HCT116 (cell line): ENCODE results near the gene FADS6. TPM values are rescaled to one million over a fixed set of nuclear protein-coding genes. Genes with fewer than 3 reads are reported as not detected.
A peak's percentile ranks its signal among the peaks of the same experiment; 100 is the strongest.

Experiments used
- ATAC-seq: fragments of 200-7000 bp; cut with Tn5 transposase; 2 replicates; pipeline ENCODE4 v1.9.1; 2020; ENCODE audit warnings: mild to moderate bottlenecking, moderate library complexity
- BruUV-seq: library from RNA; stranded (reverse); fragments of 400-500 nt; replicated peaks from 2 replicates; lab custom pipeline; 2021; lab: Mats Ljungman, UMichigan
- CTCF ChIA-PET: fragments of 300-600 bp; sonication (Branson Sonifier 250); formaldehyde crosslinking; loops from one replicate; lab custom pipeline; 2021; ENCODE audit warnings: antibody characterized with exemption; lab: Charles Lee
- POLR2A ChIA-PET: fragments of 300-600, 350-600 bp; sonication (Branson Sonifier 250); formaldehyde crosslinking; loops from one replicate; lab custom pipeline; 2021; ENCODE audit warnings: antibody characterized with exemption; lab: Charles Lee
- RAD21 ChIA-PET, 2 experiments: fragments of 300-600 bp; sonication (Branson Sonifier 250); formaldehyde crosslinking; loops; one replicate each; lab custom pipeline; 2023; ENCODE audit warnings: low total read pairs in 2 of 2; ENCODE audit not compliant: uncharacterized antibody in 2 of 2, unreplicated experiment in 2 of 2, low non-redundant PET in 1 of 2; lab: Charles Lee
- DNase-seq: peaks from one replicate; pipeline ENCODE4 v3.0.0-alpha.2; 2010; ENCODE audit warnings: low read depth, low spot score
- H2AFZ ChIP-seq: fragments of 200-600 bp; shearing (Covaris generic), sonication (generic); 2 replicates; pipeline ENCODE4 v1.6.1; 2017; ENCODE audit warnings: low read depth, mixed run types, mixed read lengths, antibody characterized with exemption, low read length; ENCODE audit not compliant: poor library complexity, severe bottlenecking
- H3K27ac ChIP-seq: 2 replicates; pipeline ENCODE4 v1.5.1; 2012; ENCODE audit warnings: low read depth, low read length
- H3K27me3 ChIP-seq: fragments of 200-600 bp; sonication (generic); 2 replicates; pipeline ENCODE4 v1.6.1; 2016; ENCODE audit warnings: mixed run types, low read length, mixed read lengths; ENCODE audit not compliant: insufficient read depth
- H3K36me3 ChIP-seq, 2 experiments: fragments of 200-500 bp in 1 of 2; fragments of 200-600 bp in 1 of 2; sonication (Bioruptor generic) in 1 of 2; sonication (generic) in 1 of 2; 2 replicates each; pipeline versions ENCODE4 v1.5.1 to v1.6.1; 2014 to 2016; ENCODE audit warnings: low read length in 2 of 2, inconsistent platforms in 1 of 2, mixed read lengths in 1 of 2, mixed run types in 1 of 2; ENCODE audit not compliant: insufficient read depth in 2 of 2, control insufficient read depth in 1 of 2
- H3K4me1 ChIP-seq, 2 experiments: fragments of 200-600 bp in 1 of 2; sonication (generic) in 1 of 2; 2 replicates each; pipeline versions ENCODE4 v1.5.1 to v1.6.1; 2012 to 2017; ENCODE audit warnings: low read length in 2 of 2, inconsistent platforms in 1 of 2, mild to moderate bottlenecking in 1 of 2, mixed read lengths in 1 of 2, mixed run types in 1 of 2, moderate library complexity in 1 of 2; ENCODE audit not compliant: insufficient read depth in 2 of 2, control insufficient read depth in 1 of 2
- H3K4me2 ChIP-seq: fragments of 200-600 bp; sonication (generic); 2 replicates; pipeline ENCODE4 v1.6.1; 2017; ENCODE audit warnings: mixed run types, low read length, mixed read lengths
- H3K4me3 ChIP-seq, 2 experiments: fragments of 200-600 bp in 1 of 2; sonication (generic) in 1 of 2; replicated peaks in 1 of 2; 2 replicates each; pipeline ENCODE4 v1.5.1; 2011 to 2016; ENCODE audit warnings: low read length in 2 of 2, control low read depth in 1 of 2, low read depth in 1 of 2, mild to moderate bottlenecking in 1 of 2, mixed read lengths in 1 of 2, mixed run types in 1 of 2
- H3K79me2 ChIP-seq: fragments of 200-600 bp; sonication (generic); 2 replicates; pipeline ENCODE4 v1.6.1; 2017; ENCODE audit warnings: mild to moderate bottlenecking, mixed run types, low read length, moderate library complexity, mixed read lengths; ENCODE audit not compliant: insufficient read depth
- H3K9ac ChIP-seq: fragments of 200-600 bp; sonication (generic); 2 replicates; pipeline ENCODE4 v1.6.1; 2016; ENCODE audit warnings: low read length, mixed read lengths
- H3K9me2 ChIP-seq: fragments of 200-600 bp; sonication (generic), shearing (Covaris generic); 2 replicates; pipeline ENCODE4 v1.6.1; 2017; ENCODE audit warnings: mixed run types, mild to moderate bottlenecking, moderate library complexity; ENCODE audit not compliant: insufficient read depth
- H3K9me3 ChIP-seq, 2 experiments: fragments of 200-500 bp in 1 of 2; fragments of 200-600 bp in 1 of 2; sonication (Bioruptor generic) in 1 of 2; sonication (generic) in 1 of 2; 2 replicates each; pipeline ENCODE4 v1.6.1; 2014 to 2017; ENCODE audit warnings: low read length in 2 of 2, mixed read lengths in 2 of 2, inconsistent platforms in 1 of 2, low read depth in 1 of 2, mild to moderate bottlenecking in 1 of 2, mixed run types in 1 of 2, moderate library complexity in 1 of 2; ENCODE audit not compliant: control insufficient read depth in 1 of 2, insufficient read depth in 1 of 2
- H4K20me1 ChIP-seq: fragments of 200-600 bp; sonication (generic), shearing (Covaris generic); 2 replicates; pipeline ENCODE4 v1.6.1; 2017; ENCODE audit warnings: mixed run types, mild to moderate bottlenecking, moderate library complexity; ENCODE audit not compliant: insufficient read depth
- CBX3 ChIP-seq: IDR thresholded peaks from 2 replicates; pipeline ENCODE4 v1.6.1; 2012; ENCODE audit warnings: low read depth
- EGR1 ChIP-seq: IDR thresholded peaks from 2 replicates; pipeline ENCODE4 v1.6.1; 2012; ENCODE audit warnings: low read depth
- ELF1 ChIP-seq: IDR thresholded peaks from 2 replicates; pipeline ENCODE4 v1.6.1; 2012; ENCODE audit warnings: low read depth, borderline replicate concordance
- FOSL1 ChIP-seq: IDR thresholded peaks from 2 replicates; pipeline ENCODE4 v1.6.1; 2012; ENCODE audit warnings: low read depth
- POLR2A ChIP-seq: IDR thresholded peaks from 2 replicates; pipeline ENCODE4 v1.7.0; 2011; ENCODE audit warnings: borderline replicate concordance; ENCODE audit not compliant: insufficient read depth, insufficient read length; ENCODE audit errors: extremely low read depth
- POLR2AphosphoS5 ChIP-seq: IDR thresholded peaks from 2 replicates; pipeline ENCODE4 v1.6.1; 2011; ENCODE audit warnings: mild to moderate bottlenecking, low read depth, low read length, moderate library complexity
- SRF ChIP-seq: IDR thresholded peaks from 2 replicates; pipeline ENCODE4 v1.6.1; 2012; ENCODE audit warnings: low read depth
- YY1 ChIP-seq: IDR thresholded peaks from 2 replicates; pipeline ENCODE4 v1.6.1; 2011; ENCODE audit warnings: low read length, low read depth, moderate library complexity, mild to moderate bottlenecking; ENCODE audit not compliant: insufficient replicate concordance; ENCODE audit errors: extremely low read depth
- intact Hi-C: fragments of 100-400 bp; cut with micrococcal nuclease; formaldehyde crosslinking; loops from 2 replicates; pipeline ENCODE4 v1.10.0; 2022
- total RNA-seq: library from RNA; stranded (reverse); gene quantifications from one replicate; pipeline ENCODE4 v1.2.1, GENCODE V29; 2021; ENCODE audit not compliant: unreplicated experiment
- TF ChIP-seq, protein P1 (sequence below): IDR thresholded peaks from 2 replicates; pipeline ENCODE4 v1.6.1; 2012
- TF ChIP-seq, protein P2 (sequence below): IDR thresholded peaks from 2 replicates; pipeline ENCODE4 v1.6.1; 2011; ENCODE audit warnings: mild to moderate bottlenecking, low read length, moderate library complexity; ENCODE audit not compliant: insufficient replicate concordance; ENCODE audit errors: extremely low read depth
- TF ChIP-seq, protein P3 (sequence below), 3 experiments: fragments of 200-600 bp in 1 of 3; sonication (generic) in 1 of 3; IDR thresholded peaks in 2 of 3; conservative IDR thresholded peaks in 1 of 3; 2 replicates each; pipeline ENCODE4 v1.5.1; 2012 to 2017; ENCODE audit warnings: low read depth in 2 of 3, low read length in 2 of 3, antibody characterized with exemption in 1 of 3, borderline replicate concordance in 1 of 3, control low read depth in 1 of 3, mild to moderate bottlenecking in 1 of 3, mixed read lengths in 1 of 3, mixed run types in 1 of 3, moderate library complexity in 1 of 3; ENCODE audit not compliant: insufficient read depth in 1 of 3

The FADS6 gene
- total RNA-seq, 1 experiment from 2014 or later, result not detected

DNA sequence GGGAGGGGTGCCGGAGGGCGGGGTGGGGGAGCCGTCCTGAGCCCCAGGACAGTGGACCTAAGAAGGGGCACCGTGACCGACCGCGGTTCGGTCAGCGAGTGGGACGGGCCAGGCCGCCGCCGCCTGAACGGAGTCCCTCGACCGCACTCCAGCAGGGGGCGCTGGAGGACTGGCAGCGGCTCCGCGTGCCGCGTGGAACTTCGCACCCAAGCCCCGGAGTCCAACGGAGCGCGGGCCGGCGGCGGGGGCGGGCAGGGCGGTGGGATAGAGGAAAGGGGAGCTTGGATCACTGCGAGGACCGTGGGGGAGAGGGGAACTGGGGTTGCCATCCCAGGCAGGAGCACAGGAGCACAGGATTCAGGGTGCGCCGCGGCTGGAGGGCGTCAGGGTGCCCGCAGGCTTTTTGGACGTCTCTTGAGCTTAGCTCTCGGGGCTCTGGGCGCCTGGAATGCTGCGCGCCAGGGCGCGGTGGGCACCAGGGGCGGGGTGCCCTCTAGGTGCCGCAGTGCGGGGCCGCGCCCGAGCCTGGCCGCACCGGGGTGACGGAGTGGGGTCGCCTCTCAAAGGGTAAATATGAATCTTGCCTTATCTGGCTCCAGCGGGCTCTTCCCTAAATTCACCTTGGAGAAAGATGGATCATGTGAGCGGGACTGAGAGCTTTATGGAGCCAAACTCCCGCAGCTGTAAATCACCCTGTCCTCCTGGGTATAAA is 30.3 kb upstream of the FADS6 start:
- H3K27me3 ChIP-seq, result peaks cover 4% of the 10 kb centered on the region; the same call in 1 of the 2 replicates
- H3K27ac ChIP-seq, result no peak overlapping the region
- peak overlapping the region; percentile 58 to 65 for H3K4me3 ChIP-seq
- peaks cover 0 to 2% of the 10 kb centered on the region in 2 experiments; a peak in 1 of 4 replicates for H3K36me3 ChIP-seq
- RAD21 ChIA-PET, result no interaction called here
- H4K20me1 ChIP-seq, result no peaks in the 10 kb centered on the region
- H3K9me3 ChIP-seq, result no peaks in the 10 kb centered on the region
- H3K79me2 ChIP-seq, result no peaks in the 10 kb centered on the region
- BruUV-seq, result no TSS peak
- TF ChIP-seq, protein P1, sequence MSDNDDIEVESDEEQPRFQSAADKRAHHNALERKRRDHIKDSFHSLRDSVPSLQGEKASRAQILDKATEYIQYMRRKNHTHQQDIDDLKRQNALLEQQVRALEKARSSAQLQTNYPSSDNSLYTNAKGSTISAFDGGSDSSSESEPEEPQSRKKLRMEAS, result peak; percentile 99
- TF ChIP-seq POLR2A, result no peak
- TF ChIP-seq YY1, result peak; percentile 19
- peak; percentile 22; the same call in 1 of the 2 replicates for TF ChIP-seq POLR2AphosphoS5
- no peak for TF ChIP-seq EGR1
- no peak for TF ChIP-seq SRF
- TF ChIP-seq, protein P2, sequence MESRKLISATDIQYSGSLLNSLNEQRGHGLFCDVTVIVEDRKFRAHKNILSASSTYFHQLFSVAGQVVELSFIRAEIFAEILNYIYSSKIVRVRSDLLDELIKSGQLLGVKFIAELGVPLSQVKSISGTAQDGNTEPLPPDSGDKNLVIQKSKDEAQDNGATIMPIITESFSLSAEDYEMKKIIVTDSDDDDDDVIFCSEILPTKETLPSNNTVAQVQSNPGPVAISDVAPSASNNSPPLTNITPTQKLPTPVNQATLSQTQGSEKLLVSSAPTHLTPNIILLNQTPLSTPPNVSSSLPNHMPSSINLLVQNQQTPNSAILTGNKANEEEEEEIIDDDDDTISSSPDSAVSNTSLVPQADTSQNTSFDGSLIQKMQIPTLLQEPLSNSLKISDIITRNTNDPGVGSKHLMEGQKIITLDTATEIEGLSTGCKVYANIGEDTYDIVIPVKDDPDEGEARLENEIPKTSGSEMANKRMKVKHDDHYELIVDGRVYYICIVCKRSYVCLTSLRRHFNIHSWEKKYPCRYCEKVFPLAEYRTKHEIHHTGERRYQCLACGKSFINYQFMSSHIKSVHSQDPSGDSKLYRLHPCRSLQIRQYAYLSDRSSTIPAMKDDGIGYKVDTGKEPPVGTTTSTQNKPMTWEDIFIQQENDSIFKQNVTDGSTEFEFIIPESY, result no peak
- no peak for TF ChIP-seq ELF1
- TF ChIP-seq CBX3, result no peak; the same call in 1 of the 2 replicates
- no peak for TF ChIP-seq FOSL1
- TF ChIP-seq, protein P3, sequence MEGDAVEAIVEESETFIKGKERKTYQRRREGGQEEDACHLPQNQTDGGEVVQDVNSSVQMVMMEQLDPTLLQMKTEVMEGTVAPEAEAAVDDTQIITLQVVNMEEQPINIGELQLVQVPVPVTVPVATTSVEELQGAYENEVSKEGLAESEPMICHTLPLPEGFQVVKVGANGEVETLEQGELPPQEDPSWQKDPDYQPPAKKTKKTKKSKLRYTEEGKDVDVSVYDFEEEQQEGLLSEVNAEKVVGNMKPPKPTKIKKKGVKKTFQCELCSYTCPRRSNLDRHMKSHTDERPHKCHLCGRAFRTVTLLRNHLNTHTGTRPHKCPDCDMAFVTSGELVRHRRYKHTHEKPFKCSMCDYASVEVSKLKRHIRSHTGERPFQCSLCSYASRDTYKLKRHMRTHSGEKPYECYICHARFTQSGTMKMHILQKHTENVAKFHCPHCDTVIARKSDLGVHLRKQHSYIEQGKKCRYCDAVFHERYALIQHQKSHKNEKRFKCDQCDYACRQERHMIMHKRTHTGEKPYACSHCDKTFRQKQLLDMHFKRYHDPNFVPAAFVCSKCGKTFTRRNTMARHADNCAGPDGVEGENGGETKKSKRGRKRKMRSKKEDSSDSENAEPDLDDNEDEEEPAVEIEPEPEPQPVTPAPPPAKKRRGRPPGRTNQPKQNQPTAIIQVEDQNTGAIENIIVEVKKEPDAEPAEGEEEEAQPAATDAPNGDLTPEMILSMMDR (IDR thresholded peaks at IDR 0.05 in 2 of 3, conservative IDR thresholded peaks at IDR 0.05 in 1 of 3; ENCODE audit: borderline replicate concordance in 1 of 3, insufficient read depth in 1 of 3, low read depth in 2 of 3, low read length in 2 of 3), result peak; percentile 84 to 93 (median 90)
- TF ChIP-seq, all 23 proteins: peak for 4
- ChIA-PET CTCF (interaction anchor here (0.6 to 2.8 kb wide), 9 partner anchors 10 to 317 kb away, joined by 3 to 21 read pairs (median 5); partner anchors contain the start of gene FDXR), POLR2A (no interaction called here)
- Histone ChIP-seq H2AFZ (peak overlapping the region; percentile 78), H3K4me2 (peak overlapping the region; percentile 97), H3K4me1 (peaks cover 16 to 34% of the 10 kb centered on the region in 2 experiments), H3K9me2 (no peaks in the 10 kb centered on the region), H3K9ac (peak overlapping the region; percentile 64)
- DNase-seq (no peak), ATAC-seq (peak; percentile 84)
- intact Hi-C loops, result loop anchor here (1.0 kb wide), 1 partner anchor 35 kb away; no protein-coding TSS in a partner anchor
